Measurements from ENCODE around the gene SCRT2. TPM values are rescaled to one million over a fixed set of nuclear protein-coding genes. Genes with fewer than 3 reads are reported as not detected.
A peak's percentile ranks its signal among the peaks of the same experiment; 100 is the strongest.

Gene SCRT2
- total and polyA plus RNA-seq, 4 experiments from 2014 or later: not detected

DNA sequence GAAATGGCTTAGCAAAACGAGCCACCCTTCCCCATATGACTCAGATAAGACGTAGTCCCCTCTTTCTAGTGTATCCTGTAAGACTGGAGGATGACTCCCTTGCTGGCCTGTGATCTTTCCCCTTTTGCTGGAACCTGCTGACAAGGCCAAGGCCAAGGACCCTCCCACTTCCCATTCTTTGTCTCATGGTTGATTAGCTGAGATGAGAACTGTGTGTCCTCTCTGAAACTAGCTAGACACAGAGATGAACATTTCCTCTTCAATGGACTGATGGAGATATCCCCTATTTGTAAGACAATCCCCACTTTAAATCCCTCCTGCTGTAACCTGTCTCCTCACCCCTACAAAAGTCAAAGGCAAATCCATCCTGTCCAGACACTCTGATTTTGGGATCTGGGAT, 33.4 kb upstream of the SCRT2 start:
- Histone ChIP-seq H3K36me3 (ENCODE audit: insufficient read depth, low read length) (no peaks in the 10 kb centered on the region), H3K27me3 (ENCODE audit: insufficient read depth, low read length) (no peaks in the 10 kb centered on the region), H3K27ac (ENCODE audit: low read depth, low read length) (no peak overlapping the region), H3K4me1 (ENCODE audit: insufficient read depth, low read length) (no peaks in the 10 kb centered on the region), H3K9me3 (ENCODE audit: control insufficient read depth in 1 of 2, low read length in 2 of 2) (no peaks in the 10 kb centered on the region), H3K4me3 (ENCODE audit: low read length in 2 of 2) (no peak overlapping the region)
- Mint-ChIP-seq H3K36me3 (peaks cover 0 to 7% of the 10 kb centered on the region in 2 donors), H3K27ac (no peak overlapping the region), H3K27me3 (peaks cover 27 to 28% of the 10 kb centered on the region in 2 donors), H3K4me1 (peaks cover 0 to 5% (median under 1%) of the 10 kb centered on the region in 4 donors), H3K9me3 (peaks cover 0 to 16% (median 5%) of the 10 kb centered on the region in 8 donors), H3K4me3 (peak overlapping the region in 1 of 8 donors; percentile 24)
- intact Hi-C loops (cut with micrococcal nuclease): no loop called here
- CTCF ChIA-PET (ENCODE audit: partially characterized antibody): no interaction called here
- DNase-seq: no peak
- POLR2A ChIA-PET (ENCODE audit: partially characterized antibody): no interaction called here

DNA sequence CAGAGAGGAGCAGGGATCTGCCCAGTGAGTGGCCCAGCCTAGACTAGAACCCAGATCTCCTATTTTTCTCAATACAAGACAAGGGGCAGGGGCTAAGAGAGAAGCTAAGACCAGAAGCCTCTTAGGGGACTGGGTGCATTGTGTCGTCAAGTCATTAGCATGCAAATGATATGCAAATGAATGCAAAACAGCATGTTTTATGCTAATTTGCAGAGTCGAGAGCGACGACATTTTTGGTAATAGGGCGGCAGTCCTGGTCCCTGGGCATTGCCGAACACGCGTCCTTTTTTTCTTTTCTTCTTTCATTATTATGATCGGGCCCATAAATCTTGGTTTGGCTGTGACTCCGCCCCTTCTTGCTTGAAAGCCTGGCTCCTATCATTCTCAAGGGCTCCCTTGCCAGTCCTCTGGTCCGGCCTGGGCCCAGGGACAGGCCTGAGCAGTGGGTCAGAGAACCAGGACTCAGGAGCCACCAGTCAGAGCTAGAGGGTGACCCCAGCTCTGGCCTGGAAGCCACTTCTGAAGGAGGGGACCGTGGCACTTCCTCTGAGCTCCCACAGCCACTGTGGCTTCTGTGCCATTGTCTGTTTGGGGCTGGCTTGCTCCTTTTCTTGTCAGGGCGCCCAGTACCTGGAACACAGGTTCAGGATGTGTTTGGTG, 32.0 kb upstream of the SCRT2 start:
- H3K27ac ChIP-seq (ENCODE audit: low read depth, low read length): no peak overlapping the region
- POLR2A ChIA-PET (ENCODE audit: partially characterized antibody): no interaction called here
- Mint-ChIP-seq H3K27ac (no peak overlapping the region), H3K4me1 (peaks cover 0 to 5% (median under 1%) of the 10 kb centered on the region in 4 donors), H3K9me3 (peaks cover 0 to 9% (median 4%) of the 10 kb centered on the region in 8 donors), H3K36me3 (peaks cover 0 to 7% of the 10 kb centered on the region in 2 donors), H3K4me3 (no peak overlapping the region), H3K27me3 (peaks cover 26 to 27% of the 10 kb centered on the region in 2 donors)
- H3K27me3 ChIP-seq (ENCODE audit: insufficient read depth, low read length): no peaks in the 10 kb centered on the region
- DNase-seq: no peak
- H3K9me3 ChIP-seq (ENCODE audit: control insufficient read depth in 1 of 2, low read length in 2 of 2): no peaks in the 10 kb centered on the region
- no peaks in the 10 kb centered on the region for H3K4me1 ChIP-seq (ENCODE audit: insufficient read depth, low read length)
- CTCF ChIA-PET (ENCODE audit: partially characterized antibody): interaction anchor here (0.6 kb wide), 1 partner anchor 33 kb away, joined by 3 read pairs; no protein-coding TSS in a partner anchor
- H3K4me3 ChIP-seq (ENCODE audit: low read length in 2 of 2): no peak overlapping the region
- intact Hi-C loops (cut with micrococcal nuclease): no loop called here
- H3K36me3 ChIP-seq (ENCODE audit: insufficient read depth, low read length): no peaks in the 10 kb centered on the region

DNA sequence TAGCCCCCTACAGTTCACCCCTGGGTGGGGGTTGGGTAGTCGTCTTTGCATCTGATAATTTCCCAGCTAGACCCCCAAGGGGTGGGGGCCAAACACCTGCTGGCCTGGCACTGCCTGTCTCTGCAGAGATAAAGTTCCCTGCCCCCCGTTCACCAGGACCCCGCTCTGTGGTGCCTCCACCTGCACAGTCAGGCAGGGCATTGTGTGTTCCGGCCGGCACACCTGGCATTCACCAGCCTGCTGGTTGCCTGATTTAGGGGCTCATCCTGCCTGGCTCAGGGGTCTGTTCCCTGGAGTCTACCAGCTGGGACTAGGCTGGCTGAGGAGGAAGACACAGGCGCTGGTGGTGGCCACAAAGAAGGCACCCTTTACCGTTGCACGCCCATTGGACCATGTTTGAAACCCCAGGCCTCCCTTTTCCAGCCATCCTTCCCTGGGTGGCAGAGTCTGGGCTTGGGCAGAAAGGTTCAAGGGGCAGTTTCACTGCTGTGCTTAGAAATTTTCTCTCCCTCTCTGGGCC, 30.8 kb upstream of the SCRT2 start:
- no peak overlapping the region for H3K27ac Mint-ChIP-seq
- peaks cover 0 to 5% (median under 1%) of the 10 kb centered on the region in 4 donors for H3K4me1 Mint-ChIP-seq
- peaks cover 0 to 9% (median 0%) of the 10 kb centered on the region in 8 donors for H3K9me3 Mint-ChIP-seq
- Histone ChIP-seq H3K27ac (ENCODE audit: low read depth, low read length) (no peak overlapping the region), H3K36me3 (ENCODE audit: insufficient read depth, low read length) (no peaks in the 10 kb centered on the region), H3K9me3 (ENCODE audit: control insufficient read depth in 1 of 2, low read length in 2 of 2) (no peaks in the 10 kb centered on the region), H3K27me3 (ENCODE audit: insufficient read depth, low read length) (no peaks in the 10 kb centered on the region), H3K4me1 (ENCODE audit: insufficient read depth, low read length) (no peaks in the 10 kb centered on the region), H3K4me3 (ENCODE audit: low read length in 2 of 2) (no peak overlapping the region)
- intact Hi-C loops (cut with micrococcal nuclease): no loop called here
- ChIA-PET POLR2A (ENCODE audit: partially characterized antibody) (no interaction called here), CTCF (ENCODE audit: partially characterized antibody) (no interaction called here)
- no peak for DNase-seq
- peaks cover 0 to 7% of the 10 kb centered on the region in 2 donors for H3K36me3 Mint-ChIP-seq
- no peak overlapping the region for H3K4me3 Mint-ChIP-seq
- H3K27me3 Mint-ChIP-seq: peaks cover 21 to 25% of the 10 kb centered on the region in 2 donors

DNA sequence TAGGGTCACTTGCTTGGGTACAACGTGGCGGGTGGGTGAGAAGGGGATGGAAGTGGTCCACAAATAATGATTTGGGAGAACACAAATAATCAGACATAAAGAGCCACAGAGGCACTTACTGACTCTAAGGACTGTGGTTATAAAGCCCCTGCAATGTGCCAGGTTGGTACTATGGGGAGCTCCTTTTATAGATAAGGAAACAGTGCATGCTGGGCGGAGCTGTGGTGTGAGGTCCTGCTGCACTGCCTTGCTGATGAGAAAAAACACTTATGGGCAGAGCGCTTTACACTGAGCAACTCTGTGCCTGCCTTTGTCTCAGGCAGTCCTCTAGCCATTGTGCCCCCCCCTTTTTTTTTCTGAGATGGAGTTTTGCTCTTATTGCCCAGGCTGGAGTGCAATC, 29.1 kb upstream of the SCRT2 start:
- no peaks in the 10 kb centered on the region for H3K4me1 ChIP-seq (ENCODE audit: insufficient read depth, low read length)
- Mint-ChIP-seq H3K9me3 (peaks cover 0 to 5% (median 0%) of the 10 kb centered on the region in 8 donors), H3K4me1 (peaks cover 0 to 2% (median 0%) of the 10 kb centered on the region in 4 donors), H3K4me3 (no peak overlapping the region), H3K27ac (no peak overlapping the region), H3K36me3 (peaks cover 0 to 7% of the 10 kb centered on the region in 2 donors), H3K27me3 (peaks cover 15 to 19% of the 10 kb centered on the region in 2 donors)
- H3K36me3 ChIP-seq (ENCODE audit: insufficient read depth, low read length): no peaks in the 10 kb centered on the region
- no peak overlapping the region for H3K27ac ChIP-seq (ENCODE audit: low read depth, low read length)
- no peaks in the 10 kb centered on the region for H3K9me3 ChIP-seq (ENCODE audit: control insufficient read depth in 1 of 2, low read length in 2 of 2)
- no peak for DNase-seq
- ChIA-PET POLR2A (ENCODE audit: partially characterized antibody) (no interaction called here), CTCF (ENCODE audit: partially characterized antibody) (no interaction called here)
- no peak overlapping the region for H3K4me3 ChIP-seq (ENCODE audit: low read length in 2 of 2)
- no peaks in the 10 kb centered on the region for H3K27me3 ChIP-seq (ENCODE audit: insufficient read depth, low read length)
- intact Hi-C loops (cut with micrococcal nuclease): no loop called here

DNA sequence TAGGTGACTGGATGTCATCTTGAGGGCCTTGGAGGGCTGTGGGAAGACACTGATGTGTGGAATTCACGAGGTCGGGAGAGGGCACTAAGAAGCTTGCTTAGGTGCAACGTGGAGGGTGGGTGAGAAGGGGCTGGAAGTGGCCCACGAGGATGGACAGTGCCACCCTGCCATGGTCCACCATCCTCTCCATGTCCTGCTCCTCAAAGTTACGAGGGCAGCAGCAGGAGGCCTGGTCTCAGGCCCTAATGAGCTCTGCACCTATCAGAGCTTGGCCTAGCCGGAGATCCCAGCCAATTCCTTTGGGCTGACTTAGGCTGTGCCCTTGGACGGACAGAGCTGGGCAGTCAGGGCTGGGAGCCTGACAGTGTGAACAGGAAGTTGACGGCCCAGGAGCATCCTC, 27.8 kb upstream of the SCRT2 start:
- ChIA-PET CTCF (ENCODE audit: partially characterized antibody) (no interaction called here), POLR2A (ENCODE audit: partially characterized antibody) (no interaction called here)
- intact Hi-C loops (cut with micrococcal nuclease): no loop called here

DNA sequence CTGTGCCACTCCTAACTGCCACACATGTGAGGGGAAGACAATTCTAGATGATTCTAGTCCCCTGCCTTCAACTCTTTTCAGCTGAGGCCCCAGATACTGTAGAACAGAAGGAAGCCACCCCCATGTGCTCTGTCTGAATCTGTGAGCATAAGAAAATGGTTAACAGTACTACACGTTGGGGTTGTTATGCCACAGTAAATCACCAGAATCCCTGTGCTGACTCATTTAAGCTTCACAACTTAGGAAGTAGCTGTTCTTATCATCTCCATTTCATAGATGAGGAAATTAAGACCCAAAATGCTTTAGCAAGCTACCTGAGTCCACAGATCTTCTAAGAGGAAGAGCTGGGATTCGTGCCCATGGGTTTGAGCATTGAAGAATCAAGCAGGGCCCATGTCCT, 27.4 kb upstream of the SCRT2 start:
- no peaks in the 10 kb centered on the region for H3K4me1 Mint-ChIP-seq
- ChIA-PET CTCF (ENCODE audit: partially characterized antibody) (no interaction called here), POLR2A (ENCODE audit: partially characterized antibody) (no interaction called here)
- intact Hi-C loops (cut with micrococcal nuclease): no loop called here
- Histone ChIP-seq H3K36me3 (ENCODE audit: insufficient read depth, low read length) (no peaks in the 10 kb centered on the region), H3K27me3 (ENCODE audit: insufficient read depth, low read length) (no peaks in the 10 kb centered on the region), H3K4me1 (ENCODE audit: insufficient read depth, low read length) (no peaks in the 10 kb centered on the region), H3K27ac (ENCODE audit: low read depth, low read length) (no peak overlapping the region), H3K4me3 (ENCODE audit: low read length in 2 of 2) (no peak overlapping the region), H3K9me3 (ENCODE audit: control insufficient read depth in 1 of 2, low read length in 2 of 2) (no peaks in the 10 kb centered on the region)
- H3K27me3 Mint-ChIP-seq: peaks cover 6 to 10% of the 10 kb centered on the region in 2 donors
- no peaks in the 10 kb centered on the region for H3K36me3 Mint-ChIP-seq
- no peaks in the 10 kb centered on the region for H3K9me3 Mint-ChIP-seq
- H3K4me3 Mint-ChIP-seq: no peak overlapping the region
- no peak overlapping the region for H3K27ac Mint-ChIP-seq
- DNase-seq: no peak

More for the DNA sequence above, 27.8 kb upstream of the SCRT2 start:
- H3K4me1 Mint-ChIP-seq: no peaks in the 10 kb centered on the region
- Histone ChIP-seq H3K27ac (ENCODE audit: low read depth, low read length) (no peak overlapping the region), H3K36me3 (ENCODE audit: insufficient read depth, low read length) (no peaks in the 10 kb centered on the region), H3K4me3 (ENCODE audit: low read length in 2 of 2) (no peak overlapping the region), H3K27me3 (ENCODE audit: insufficient read depth, low read length) (no peaks in the 10 kb centered on the region), H3K9me3 (ENCODE audit: control insufficient read depth in 1 of 2, low read length in 2 of 2) (no peaks in the 10 kb centered on the region), H3K4me1 (ENCODE audit: insufficient read depth, low read length) (no peaks in the 10 kb centered on the region)
- no peak for DNase-seq
- H3K36me3 Mint-ChIP-seq: no peaks in the 10 kb centered on the region
- no peaks in the 10 kb centered on the region for H3K9me3 Mint-ChIP-seq
- H3K27ac Mint-ChIP-seq: no peak overlapping the region
- H3K4me3 Mint-ChIP-seq: no peak overlapping the region
- peaks cover 6 to 10% of the 10 kb centered on the region in 2 donors for H3K27me3 Mint-ChIP-seq

DNA sequence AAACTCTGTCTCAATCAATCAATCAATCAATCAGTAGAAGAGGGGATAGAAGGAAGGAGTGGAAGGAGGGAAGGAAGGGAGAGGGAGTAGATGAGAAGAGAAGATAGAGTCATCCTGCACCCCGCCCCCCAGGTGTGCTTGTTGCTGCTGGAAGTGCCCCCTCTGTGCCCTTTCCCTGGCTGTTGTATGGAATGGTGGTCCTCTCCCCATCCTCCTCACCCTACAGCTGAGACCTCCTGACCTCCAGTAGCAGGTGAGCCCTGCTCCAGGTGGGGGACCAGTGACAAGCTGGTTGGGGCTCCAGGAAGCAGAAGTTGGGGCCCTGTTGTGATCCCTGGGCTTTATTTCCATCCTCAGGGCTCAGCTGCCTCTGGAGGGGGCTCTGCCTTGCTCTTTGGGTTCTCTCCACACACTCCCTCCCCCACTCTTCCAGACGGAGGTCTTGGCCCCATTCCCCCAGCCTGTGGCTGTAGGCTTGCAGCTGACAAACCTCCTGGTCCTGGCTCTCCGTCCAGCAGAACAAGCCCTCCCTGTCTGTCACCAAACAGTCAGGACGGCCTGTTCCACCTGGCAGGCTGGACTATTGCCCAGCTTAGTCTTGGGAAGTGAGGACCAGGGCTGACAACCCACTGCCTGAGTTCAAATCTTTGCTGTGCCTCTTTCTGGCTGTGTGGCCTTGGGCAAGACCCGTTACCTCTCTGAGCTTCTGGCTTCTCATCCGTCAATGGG, 26.0 kb upstream of the SCRT2 start:
- ChIA-PET CTCF (ENCODE audit: partially characterized antibody) (no interaction called here), POLR2A (ENCODE audit: partially characterized antibody) (interaction anchor here (0.6 kb wide), 1 partner anchor 39 kb away, joined by 3 read pairs; no protein-coding TSS in a partner anchor)
- no peaks in the 10 kb centered on the region for H3K4me1 Mint-ChIP-seq
- H3K27ac Mint-ChIP-seq: no peak overlapping the region
- no peaks in the 10 kb centered on the region for H3K9me3 Mint-ChIP-seq
- no peak for DNase-seq
- no peak overlapping the region for H3K4me3 ChIP-seq (ENCODE audit: low read length in 2 of 2)
- no peaks in the 10 kb centered on the region for H3K9me3 ChIP-seq (ENCODE audit: control insufficient read depth in 1 of 2, low read length in 2 of 2)
- H3K27me3 ChIP-seq (ENCODE audit: insufficient read depth, low read length): no peaks in the 10 kb centered on the region
- intact Hi-C loops (cut with micrococcal nuclease): no loop called here
- H3K4me1 ChIP-seq (ENCODE audit: insufficient read depth, low read length): no peaks in the 10 kb centered on the region
- H3K27ac ChIP-seq (ENCODE audit: low read depth, low read length): no peak overlapping the region
- no peaks in the 10 kb centered on the region for H3K36me3 ChIP-seq (ENCODE audit: insufficient read depth, low read length)
- no peaks in the 10 kb centered on the region for H3K36me3 Mint-ChIP-seq
- no peak overlapping the region for H3K4me3 Mint-ChIP-seq
- peaks cover 6 to 10% of the 10 kb centered on the region in 2 donors for H3K27me3 Mint-ChIP-seq
